IMR-90 (cell line): ENCODE measurements around the gene SESN3. TPM values are rescaled to one million over a fixed set of nuclear protein-coding genes. Genes with fewer than 3 reads are reported as not detected.
A peak's percentile ranks its signal among the peaks of the same experiment; 100 is the strongest.

Experiments
- ATAC-seq: fragments of 200-7000 bp; cut with Tn5 transposase; 2 replicates; pipeline ENCODE4 v1.9.1; 2020; ENCODE audit warnings: low read depth, mild to moderate bottlenecking, moderate library complexity
- BruUV-seq: library from RNA; stranded (reverse); fragments of 400-500 nt; replicated peaks from 2 replicates; lab custom pipeline; 2021; lab: Mats Ljungman, UMichigan
- CTCF ChIA-PET: fragments of 300-600 bp; formaldehyde crosslinking; extraction: SDS; loops from one replicate; lab custom pipeline; 2021; ENCODE audit warnings: antibody characterized with exemption; lab: Yijun Ruan, JAX
- POLR2A ChIA-PET: fragments of 300-600 bp; sonication (Branson Sonifier 250); formaldehyde crosslinking; loops from one replicate; lab custom pipeline; 2022; ENCODE audit warnings: antibody characterized with exemption; ENCODE audit not compliant: unreplicated experiment; lab: Charles Lee
- DNase-seq: peaks from one replicate; pipeline ENCODE4 v3.0.0; 2013
- H2AFZ ChIP-seq: replicated peaks from 2 replicates; pipeline ENCODE3; 2013; ENCODE audit warnings: low read length, mild to moderate bottlenecking; ENCODE audit not compliant: poor library complexity
- H2AK5ac ChIP-seq: 2 replicates; pipeline ENCODE4 v1.6.1; 2013; ENCODE audit warnings: low read depth, low read length, inconsistent platforms
- H2AK9ac ChIP-seq: replicated peaks from 2 replicates; pipeline ENCODE3; 2013; ENCODE audit warnings: mild to moderate bottlenecking, low read depth, low read length, moderate library complexity; ENCODE audit not compliant: poor library complexity
- H2BK120ac ChIP-seq: 2 replicates; pipeline ENCODE4 v1.6.1; 2013; ENCODE audit warnings: low read depth, low read length, inconsistent platforms
- H2BK15ac ChIP-seq: 3 replicates; pipeline ENCODE4 v1.6.1; 2013; ENCODE audit warnings: low read depth, low read length, inconsistent platforms
- H2BK20ac ChIP-seq: 2 replicates; pipeline ENCODE4 v1.6.1; 2013; ENCODE audit warnings: low read depth, mild to moderate bottlenecking, inconsistent platforms, low read length, moderate library complexity
- H2BK5ac ChIP-seq: 2 replicates; pipeline ENCODE4 v1.6.1; 2013; ENCODE audit warnings: mild to moderate bottlenecking, low read depth, low read length, inconsistent platforms; ENCODE audit not compliant: poor library complexity, severe bottlenecking
- H3K14ac ChIP-seq: replicated peaks from 2 replicates; pipeline ENCODE4 v1.6.1; 2013; ENCODE audit warnings: low read depth, low read length, inconsistent platforms
- H3K18ac ChIP-seq: 2 replicates; pipeline ENCODE4 v1.6.1; 2013; ENCODE audit warnings: low read depth, low read length, control low read depth
- H3K23ac ChIP-seq: 2 replicates; pipeline ENCODE4 v1.6.1; 2013; ENCODE audit warnings: low read depth, low read length, inconsistent platforms
- H3K27ac ChIP-seq: 2 replicates; pipeline ENCODE4 v1.5.1; 2013; ENCODE audit warnings: mild to moderate bottlenecking, control low read depth, low read length; ENCODE audit not compliant: insufficient read depth
- H3K27me3 ChIP-seq: 2 replicates; pipeline ENCODE4 v1.6.1; 2013; ENCODE audit warnings: low read length; ENCODE audit not compliant: control insufficient read depth, insufficient read depth
- H3K36me3 ChIP-seq: 2 replicates; pipeline ENCODE4 v1.6.1; 2013; ENCODE audit warnings: low read length, mixed read lengths; ENCODE audit not compliant: control insufficient read depth, insufficient read depth
- H3K4ac ChIP-seq: 2 replicates; pipeline ENCODE4 v1.6.1; 2013; ENCODE audit warnings: low read depth, low read length, inconsistent platforms
- H3K4me1 ChIP-seq: 2 replicates; pipeline ENCODE4 v1.6.1; 2013; ENCODE audit warnings: low read length, mixed read lengths; ENCODE audit not compliant: control insufficient read depth, insufficient read depth
- H3K4me2 ChIP-seq: 2 replicates; pipeline ENCODE4 v1.6.1; 2013; ENCODE audit warnings: low read depth, mild to moderate bottlenecking, control low read depth, low read length, moderate library complexity
- H3K4me3 ChIP-seq: 2 replicates; pipeline ENCODE4 v1.5.1; 2013; ENCODE audit warnings: low read depth, mild to moderate bottlenecking, control low read depth, low read length, moderate library complexity; ENCODE audit not compliant: insufficient read depth
- H3K56ac ChIP-seq: 2 replicates; pipeline ENCODE4 v1.6.1; 2013; ENCODE audit warnings: low read length, inconsistent platforms; ENCODE audit not compliant: insufficient read depth; ENCODE audit errors: extremely low read depth
- H3K79me1 ChIP-seq, 2 experiments: 2 replicates each; pipeline ENCODE4 v1.6.1; 2013; ENCODE audit warnings: low read length in 2 of 2, inconsistent platforms in 1 of 2, low read depth in 1 of 2
- H3K9ac ChIP-seq: 2 replicates; pipeline ENCODE4 v1.6.1; 2013; ENCODE audit warnings: low read depth, low read length, control low read depth
- H3K9me1 ChIP-seq: 2 replicates; pipeline ENCODE4 v1.6.1; 2013; ENCODE audit warnings: low read length, inconsistent platforms; ENCODE audit not compliant: insufficient read depth
- H3K9me3 ChIP-seq: 2 replicates; pipeline ENCODE4 v1.6.1; 2013; ENCODE audit warnings: low read length; ENCODE audit not compliant: control insufficient read depth, insufficient read depth
- H4K20me1 ChIP-seq: 2 replicates; pipeline ENCODE4 v1.6.1; 2013; ENCODE audit warnings: low read length, inconsistent platforms; ENCODE audit not compliant: insufficient read depth
- H4K5ac ChIP-seq: 2 replicates; pipeline ENCODE4 v1.6.1; 2013; ENCODE audit warnings: mild to moderate bottlenecking, low read depth, low read length, control low read depth
- H4K8ac ChIP-seq, 2 experiments: 2 replicates each; pipeline ENCODE4 v1.6.1; 2013; ENCODE audit warnings: low read depth in 2 of 2, low read length in 2 of 2, control low read depth in 1 of 2, inconsistent platforms in 1 of 2
- H4K91ac ChIP-seq: 2 replicates; pipeline ENCODE4 v1.6.1; 2013; ENCODE audit warnings: low read depth, low read length, inconsistent platforms; ENCODE audit not compliant: insufficient read depth
- BHLHE40 ChIP-seq: fragments of 150-350 bp; IDR thresholded peaks from 2 replicates; pipeline ENCODE4 v1.6.1; 2016; ENCODE audit warnings: mild to moderate bottlenecking, low read depth, low read length
- FOS ChIP-seq: fragments of 150-350 bp; IDR thresholded peaks from 2 replicates; pipeline ENCODE4 v1.6.1; 2016; ENCODE audit warnings: low read depth, low read length
- MAFK ChIP-seq: IDR thresholded peaks from 2 replicates; pipeline ENCODE4 v1.6.1; 2012; ENCODE audit warnings: low read depth, low read length, improper control_type of control experiment
- MXI1 ChIP-seq: IDR thresholded peaks from 2 replicates; pipeline ENCODE4 v1.6.1; 2012; ENCODE audit warnings: low read depth, mild to moderate bottlenecking, low read length, moderate library complexity, borderline replicate concordance
- RAD21 ChIP-seq: IDR thresholded peaks from 2 replicates; pipeline ENCODE4 v1.6.1; 2012; ENCODE audit warnings: low read length, improper control_type of control experiment
- SMC3 ChIP-seq: fragments of 150-350 bp; IDR thresholded peaks from 2 replicates; pipeline ENCODE4 v1.6.1; 2016; ENCODE audit warnings: low read depth, mild to moderate bottlenecking, antibody characterized with exemption, low read length, moderate library complexity
- USF2 ChIP-seq: fragments of 150-350 bp; IDR thresholded peaks from 2 replicates; pipeline ENCODE4 v1.6.1; 2017; ENCODE audit warnings: mild to moderate bottlenecking, antibody characterized with exemption, low read length, low read depth
- WGBS, 2 experiments: methylation state at CpG; one replicate each; pipeline versions ENCODE4 v1.1.5 to v1.1.7; 2013; ENCODE audit warnings: missing lambda C conversion rate in 2 of 2; ENCODE audit not compliant: insufficient read length in 1 of 2; ENCODE audit errors: extremely low coverage in 2 of 2; 5-methylcytosine and 5-hydroxymethylcytosine counted together
- dilution Hi-C: fragments of 300-500 bp; cut with HindIII; formaldehyde crosslinking; loops from one replicate; pipeline ENCODE4 v1.14.3; 2018; ENCODE audit warnings: low sequenced_read_pairs; ENCODE audit not compliant: unreplicated experiment
- in situ Hi-C: fragments of 300-500 bp; cut with MboI; formaldehyde crosslinking; loops from 3 replicates; pipeline ENCODE4 v1.14.3; 2019; ENCODE audit warnings: low sequenced_read_pairs, inconsistent platforms, mixed read lengths
- intact Hi-C: fragments of 100-400 bp; cut with micrococcal nuclease; formaldehyde crosslinking; loops from 2 replicates; pipeline ENCODE4 v1.10.0; 2022
- polyA plus RNA-seq, 3 experiments: library from polyadenylated mRNA; depleted of rRNA; stranded (reverse); fragments of >200 nt; gene quantifications; 2 replicates each; pipeline ENCODE4 v1.2.3, GENCODE V29; 2012; ENCODE audit warnings: low replicate concordance in 1 of 3
- total RNA-seq: library from RNA; depleted of rRNA; stranded (reverse); fragments of >200 nt; gene quantifications from 2 replicates; pipeline ENCODE4 v1.2.3, GENCODE V29; 2012
- TF ChIP-seq, protein P1 (sequence below): conservative IDR thresholded peaks from 2 replicates; pipeline ENCODE4 v1.5.1; 2012; ENCODE audit warnings: mild to moderate bottlenecking, low read depth, low read length, improper control_type of control experiment

SESN3 gene
- total and polyA plus RNA-seq, 2 of the 4 experiments (the other 2 are of a cell fraction), result 2.0 to 7.7 TPM

DNA sequence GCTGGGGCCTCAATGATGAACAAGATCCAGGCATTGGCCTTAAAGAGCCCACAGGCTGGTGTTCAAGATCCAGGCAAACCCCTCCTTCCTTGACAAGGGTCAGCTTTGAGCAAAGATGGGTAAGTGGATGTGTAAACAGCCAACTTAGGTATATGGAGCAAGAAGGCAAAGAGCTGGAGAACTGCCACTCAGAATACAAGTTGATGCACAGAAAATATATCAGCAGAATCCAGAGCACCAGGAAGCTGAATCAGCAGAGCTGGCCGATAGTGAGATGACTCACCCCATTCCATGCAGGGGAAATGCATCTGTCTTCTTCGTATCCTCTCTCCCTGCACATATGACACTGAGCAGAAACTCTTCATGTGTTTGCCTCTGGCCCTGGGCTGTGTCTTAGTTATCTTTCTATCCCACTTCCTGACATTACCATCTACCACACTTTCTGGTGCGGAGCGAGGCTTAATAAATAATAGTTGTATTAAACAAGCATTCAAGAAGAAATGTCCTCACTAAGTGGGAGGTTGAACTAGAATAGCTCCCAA is 83.6 kb downstream of the SESN3 start:
- H3K14ac ChIP-seq, result no peak overlapping the region
- H3K9me3 ChIP-seq, result no peaks in the 10 kb centered on the region
- H2AFZ ChIP-seq, result peak overlapping the region; percentile 21
- no TSS peak for BruUV-seq
- H2BK120ac ChIP-seq, result 0 out of 2 replicates have a peak overlapping the region, but pooled peaks have one; percentile 21
- peak; percentile 93 for DNase-seq
- in situ Hi-C loops, result no loop called here
- H3K56ac ChIP-seq, result no peak overlapping the region
- no peaks in the 10 kb centered on the region for H3K79me1 ChIP-seq
- peaks cover 6% of the 10 kb centered on the region; the same call in 1 of the 2 replicates for H3K9me1 ChIP-seq
- no peak overlapping the region for H3K18ac ChIP-seq
- H3K4me3 ChIP-seq, result no peak overlapping the region
- H2BK15ac ChIP-seq, result no peak overlapping the region
- H2AK5ac ChIP-seq, result no peak overlapping the region
- H2AK9ac ChIP-seq, result no peak overlapping the region
- H4K8ac ChIP-seq, result no peak overlapping the region; a peak in 1 of 4 replicates
- peak; percentile 74; the same call in 1 of the 2 replicates for TF ChIP-seq MXI1
- TF ChIP-seq SMC3, result no peak
- no peak for TF ChIP-seq RAD21
- TF ChIP-seq, protein P1, sequence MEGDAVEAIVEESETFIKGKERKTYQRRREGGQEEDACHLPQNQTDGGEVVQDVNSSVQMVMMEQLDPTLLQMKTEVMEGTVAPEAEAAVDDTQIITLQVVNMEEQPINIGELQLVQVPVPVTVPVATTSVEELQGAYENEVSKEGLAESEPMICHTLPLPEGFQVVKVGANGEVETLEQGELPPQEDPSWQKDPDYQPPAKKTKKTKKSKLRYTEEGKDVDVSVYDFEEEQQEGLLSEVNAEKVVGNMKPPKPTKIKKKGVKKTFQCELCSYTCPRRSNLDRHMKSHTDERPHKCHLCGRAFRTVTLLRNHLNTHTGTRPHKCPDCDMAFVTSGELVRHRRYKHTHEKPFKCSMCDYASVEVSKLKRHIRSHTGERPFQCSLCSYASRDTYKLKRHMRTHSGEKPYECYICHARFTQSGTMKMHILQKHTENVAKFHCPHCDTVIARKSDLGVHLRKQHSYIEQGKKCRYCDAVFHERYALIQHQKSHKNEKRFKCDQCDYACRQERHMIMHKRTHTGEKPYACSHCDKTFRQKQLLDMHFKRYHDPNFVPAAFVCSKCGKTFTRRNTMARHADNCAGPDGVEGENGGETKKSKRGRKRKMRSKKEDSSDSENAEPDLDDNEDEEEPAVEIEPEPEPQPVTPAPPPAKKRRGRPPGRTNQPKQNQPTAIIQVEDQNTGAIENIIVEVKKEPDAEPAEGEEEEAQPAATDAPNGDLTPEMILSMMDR, result no peak
- peak; percentile 97 for TF ChIP-seq FOS
- TF ChIP-seq USF2, result peak; percentile 71; the same call in 1 of the 2 replicates
- TF ChIP-seq MAFK, result peak; percentile 95
- peak; percentile 52; the same call in 1 of the 2 replicates for TF ChIP-seq BHLHE40
- ChIA-PET POLR2A (no interaction called here), CTCF (interaction anchor here (0.7 to 1.3 kb wide), 5 partner anchors 10 to 558 kb away, joined by 3 to 5 read pairs (median 4); partner anchors contain the start of gene SRSF8)
- H4K20me1 ChIP-seq, result no peaks in the 10 kb centered on the region
- no peak overlapping the region for H3K4ac ChIP-seq
- no peaks in the 10 kb centered on the region for H3K27me3 ChIP-seq
- H3K4me1 ChIP-seq, result peaks cover 10% of the 10 kb centered on the region
- H2BK5ac ChIP-seq, result no peak overlapping the region
- no peak overlapping the region for H4K5ac ChIP-seq
- H2BK20ac ChIP-seq, result no peak overlapping the region
- no peaks in the 10 kb centered on the region for H3K36me3 ChIP-seq
- peak overlapping the region; percentile 14; the same call in 1 of the 2 replicates for H3K4me2 ChIP-seq
- dilution Hi-C loops, result no loop called here
- peak; percentile 78 for ATAC-seq
- H3K9ac ChIP-seq, result no peak overlapping the region
- 10% methylated on average over 2 of the region's 4 CpGs; no CpG with 5 or more reads in 1 of the 2 experiments for WGBS, 2 experiments
- no peak overlapping the region for H4K91ac ChIP-seq
- peak overlapping the region; percentile 53; the same call in 1 of the 2 replicates for H3K27ac ChIP-seq
- no peak overlapping the region for H3K23ac ChIP-seq
- intact Hi-C loops, result no loop called here
